CD4-positive, alpha-beta T cell treated with Interleukin-4 for 4 hours (primary cell): Measurements from ENCODE around the gene OR2A1.
"Not testable (repeated sequence)": the region's sequence is repeated elsewhere in the genome, so short reads cannot be mapped to it uniquely, and the experiment has no call there.

ENCODE experiments used
- DNase-seq: peaks from one replicate; pipeline ENCODE4 v3.0.0-alpha.2; 2020

OR2A1 gene

DNA sequence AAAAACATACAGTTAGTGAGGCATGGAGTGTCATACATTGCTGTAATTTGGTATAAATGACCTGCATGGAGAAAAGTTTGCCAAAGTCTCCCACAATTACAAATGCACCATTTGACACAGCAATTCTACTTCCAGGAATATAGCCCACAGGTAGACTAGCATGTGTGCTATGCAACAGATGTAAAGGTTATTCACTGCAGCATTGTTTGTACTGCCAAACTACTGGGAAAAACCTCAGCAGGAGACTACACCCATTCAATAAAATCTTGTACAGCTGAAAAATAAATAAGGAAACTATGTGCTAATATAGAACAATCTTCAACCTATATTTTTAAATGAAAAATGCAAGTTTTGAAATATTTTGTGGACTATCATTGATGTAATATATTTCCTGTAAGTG, 17.8 kb downstream of the OR2A1 start:
- not testable (repeated sequence) for DNase-seq

GRCh38 chr7:144331221-144331995, 19.2 kb downstream of the OR2A1 start:
- DNase-seq: not testable (repeated sequence)

DNA sequence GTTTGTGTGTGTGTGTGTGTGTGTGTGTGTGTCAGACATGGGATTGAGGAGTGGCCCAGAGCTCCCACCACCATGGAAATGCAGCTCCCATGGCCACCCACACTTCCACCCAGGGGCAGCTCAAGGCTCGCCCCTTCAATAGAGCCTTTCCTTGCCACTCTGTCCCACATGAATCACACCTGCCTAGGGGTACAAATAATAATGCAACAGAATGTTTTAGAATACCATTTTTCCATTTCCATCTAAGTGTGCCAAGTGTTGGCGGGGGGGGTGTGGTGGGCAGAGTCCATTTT, 19.7 kb downstream of the OR2A1 start:
- not testable (repeated sequence) for DNase-seq

- not testable (repeated sequence) for DNase-seq
Observed at GRCh38 chr7:144348625-144349024, 36.4 kb downstream of the OR2A1 start.

DNA sequence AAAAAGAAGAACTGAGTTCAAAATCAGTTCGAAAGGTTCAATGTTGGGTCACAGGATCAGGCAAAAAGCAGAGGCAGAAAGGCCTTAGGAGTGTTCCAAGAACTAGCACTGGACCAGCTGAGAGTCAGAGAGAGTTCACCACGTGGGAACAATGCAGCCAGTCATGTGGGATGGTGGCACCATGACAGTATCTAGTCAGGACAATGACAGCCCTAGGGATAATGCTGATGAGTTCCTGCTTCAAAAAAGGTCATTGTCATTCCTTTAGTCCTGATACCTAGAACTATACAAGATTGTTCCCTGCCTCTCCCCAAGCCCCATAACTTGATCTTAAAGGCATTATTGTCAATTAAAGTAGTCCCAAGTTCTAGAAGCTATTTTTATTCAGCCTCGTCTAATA, 39.4 kb downstream of the OR2A1 start:
- not testable (repeated sequence) for DNase-seq

GRCh38 chr7:144355176-144355822, 43.1 kb downstream of the OR2A1 start, which contains the start of gene ARHGEF5:
Gene ARHGEF5 (plus strand): TSS chr7:144355402. CDS start chr7:144362670, 7,268 bp downstream.
- not testable (repeated sequence) for DNase-seq

DNA sequence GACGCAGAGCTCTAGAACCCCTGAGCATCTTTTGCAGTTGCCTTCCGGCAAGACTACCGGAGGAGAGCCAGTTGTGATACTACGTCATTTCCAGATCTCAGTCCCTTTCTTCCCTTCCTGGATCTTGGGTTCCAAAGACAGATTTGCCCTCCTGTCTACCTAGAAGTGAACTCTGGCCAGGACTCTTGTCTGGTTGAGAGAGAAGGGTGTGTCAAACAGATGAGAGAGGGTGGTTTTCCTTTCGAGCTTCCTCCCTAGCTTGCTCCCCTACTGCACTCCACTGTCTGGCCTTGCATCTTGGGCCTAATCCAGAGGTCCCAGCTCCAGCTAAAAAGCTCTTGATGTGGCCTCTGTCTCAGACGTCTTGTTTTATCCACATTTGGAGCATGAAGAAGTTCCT, 44.0 kb downstream of the OR2A1 start:
- DNase-seq: not testable (repeated sequence)

DNA sequence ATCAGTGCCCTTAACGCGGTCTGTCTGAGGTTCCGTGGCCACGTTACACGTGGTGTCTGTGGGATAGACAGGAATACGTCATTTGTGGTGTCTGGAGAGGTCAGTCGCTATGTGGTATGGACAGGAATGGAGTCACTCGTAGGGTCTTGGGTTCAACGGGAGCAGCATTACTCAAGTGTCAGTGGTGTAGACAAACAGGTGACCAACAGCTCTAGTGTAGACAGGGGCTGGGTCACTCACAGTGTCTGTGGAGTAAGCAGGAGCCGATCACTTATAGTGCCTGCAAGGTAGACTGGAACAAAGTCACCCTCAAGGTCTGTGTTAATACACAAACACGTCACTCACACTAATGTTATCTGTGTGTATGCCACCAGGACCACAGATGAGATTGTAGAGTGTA, 44.6 kb downstream of the OR2A1 start:
- DNase-seq: not testable (repeated sequence)

DNA sequence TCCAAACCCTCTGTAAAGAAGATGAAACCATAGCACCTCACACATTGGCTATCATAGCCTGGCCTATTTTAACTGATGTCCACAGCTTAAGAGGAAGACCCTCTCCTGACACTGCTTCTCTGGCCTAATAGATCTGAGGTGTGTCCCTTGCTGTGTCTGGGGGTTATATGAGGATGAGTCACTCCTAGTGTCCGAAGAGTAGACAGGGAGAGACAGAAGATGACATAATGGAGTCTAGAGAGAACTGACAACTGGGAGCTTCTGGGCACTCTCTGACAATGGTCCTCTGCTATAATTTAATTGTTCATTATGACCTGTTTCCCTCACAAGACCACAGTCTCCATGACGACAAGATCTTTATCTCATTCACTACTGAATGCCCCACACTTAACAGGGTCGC, 49.8 kb downstream of the OR2A1 start:
- DNase-seq: not testable (repeated sequence)

DNA sequence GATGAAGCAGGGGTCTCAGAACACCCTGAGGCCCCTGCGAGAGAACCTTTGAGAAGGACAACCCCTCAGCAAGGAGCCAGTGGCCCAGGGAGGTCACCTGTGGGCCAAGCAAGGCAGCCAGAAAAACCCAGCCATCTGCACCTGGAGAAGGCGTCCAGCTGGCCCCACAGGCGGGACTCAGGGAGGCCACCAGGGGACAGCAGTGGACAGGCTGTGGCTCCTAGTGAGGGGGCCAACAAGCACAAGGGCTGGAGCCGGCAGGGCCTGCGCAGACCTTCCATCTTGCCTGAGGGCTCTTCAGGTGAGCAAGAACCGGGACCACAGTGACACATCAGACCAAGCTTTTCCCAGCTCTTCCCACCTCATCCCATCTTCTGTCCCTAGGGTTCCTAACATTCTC, 53.3 kb downstream of the OR2A1 start:
- DNase-seq: not testable (repeated sequence)

DNA sequence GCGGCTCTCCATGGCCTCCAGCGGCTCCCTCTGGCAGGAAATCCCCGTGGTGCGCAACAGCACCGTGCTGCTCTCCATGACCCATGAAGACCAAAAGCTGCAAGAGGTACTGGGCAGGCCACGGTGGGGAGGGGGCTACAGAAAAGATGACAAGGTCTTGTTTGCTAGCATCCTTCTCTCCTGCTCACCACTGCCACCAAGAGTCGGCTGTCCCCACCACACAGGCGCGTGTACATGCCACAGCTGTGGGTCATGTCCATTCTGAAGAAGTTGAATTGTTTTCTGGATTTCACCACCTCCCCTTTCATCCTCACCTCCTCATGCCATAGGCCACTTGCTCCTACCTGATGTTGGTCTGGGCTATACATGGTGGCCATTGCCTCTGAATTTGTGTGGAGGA, 55.0 kb downstream of the OR2A1 start:
- not testable (repeated sequence) for DNase-seq

GRCh38 chr7:144369221-144369620, 57.0 kb downstream of the OR2A1 start:
- DNase-seq: not testable (repeated sequence)
